Omental fat pad (tissue), 4 donors: ENCODE data around the gene ANXA2R. TPM values are rescaled to one million over a fixed set of nuclear protein-coding genes. Genes with fewer than 3 reads are reported as not detected.
"Not testable (repeated sequence)": the region's sequence is repeated elsewhere in the genome, so short reads cannot be mapped to it uniquely, and the experiment has no call there.

Source experiments
- ATAC-seq: fragments of 150-250 bp; one replicate; pipeline ENCODE4 v1.9.1; 2016; ENCODE audit warnings: mild to moderate bottlenecking, moderate library complexity; ENCODE audit not compliant: low FRiP score
- DNase-seq: peaks from one replicate; pipeline ENCODE4 v3.0.0-alpha.2; 2019; ENCODE audit warnings: low spot score
- total RNA-seq, 4 donors: library from RNA; depleted of rRNA; stranded (reverse); fragments of >200 nt; gene quantifications; one replicate each; pipeline ENCODE4 v1.1.0, GENCODE V29; 2016
- TF ChIP-seq, protein P1 (sequence below), 3 donors: fragments of 450-650 bp; IDR thresholded peaks; one replicate each; pipeline ENCODE4 v1.5.1; 2016 to 2017; ENCODE audit warnings: antibody characterized with exemption in 3 of 3, mild to moderate bottlenecking in 3 of 3, moderate library complexity in 2 of 3

The ANXA2R gene
- total RNA-seq, 4 donors from 2014 or later, result 1.5 to 5.5 (median 3.4) TPM

GRCh38 chr5:43074987-43075318 is 34.8 kb upstream of the ANXA2R start:
- DNase-seq, result no peak
- ATAC-seq, result no peak
- TF ChIP-seq, protein P1, sequence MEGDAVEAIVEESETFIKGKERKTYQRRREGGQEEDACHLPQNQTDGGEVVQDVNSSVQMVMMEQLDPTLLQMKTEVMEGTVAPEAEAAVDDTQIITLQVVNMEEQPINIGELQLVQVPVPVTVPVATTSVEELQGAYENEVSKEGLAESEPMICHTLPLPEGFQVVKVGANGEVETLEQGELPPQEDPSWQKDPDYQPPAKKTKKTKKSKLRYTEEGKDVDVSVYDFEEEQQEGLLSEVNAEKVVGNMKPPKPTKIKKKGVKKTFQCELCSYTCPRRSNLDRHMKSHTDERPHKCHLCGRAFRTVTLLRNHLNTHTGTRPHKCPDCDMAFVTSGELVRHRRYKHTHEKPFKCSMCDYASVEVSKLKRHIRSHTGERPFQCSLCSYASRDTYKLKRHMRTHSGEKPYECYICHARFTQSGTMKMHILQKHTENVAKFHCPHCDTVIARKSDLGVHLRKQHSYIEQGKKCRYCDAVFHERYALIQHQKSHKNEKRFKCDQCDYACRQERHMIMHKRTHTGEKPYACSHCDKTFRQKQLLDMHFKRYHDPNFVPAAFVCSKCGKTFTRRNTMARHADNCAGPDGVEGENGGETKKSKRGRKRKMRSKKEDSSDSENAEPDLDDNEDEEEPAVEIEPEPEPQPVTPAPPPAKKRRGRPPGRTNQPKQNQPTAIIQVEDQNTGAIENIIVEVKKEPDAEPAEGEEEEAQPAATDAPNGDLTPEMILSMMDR (IDR thresholded peaks at IDR 0.05), result no peak

- DNase-seq (no peak), ATAC-seq (no peak)
- TF ChIP-seq, protein P1 (IDR thresholded peaks at IDR 0.05), result no peak
Measured at GRCh38 chr5:43073597-43074546, 33.8 kb upstream of the ANXA2R start.

GRCh38 chr5:43069401-43069720 is 29.2 kb upstream of the ANXA2R start:
- ATAC-seq, DNase-seq: not testable (repeated sequence)

DNA sequence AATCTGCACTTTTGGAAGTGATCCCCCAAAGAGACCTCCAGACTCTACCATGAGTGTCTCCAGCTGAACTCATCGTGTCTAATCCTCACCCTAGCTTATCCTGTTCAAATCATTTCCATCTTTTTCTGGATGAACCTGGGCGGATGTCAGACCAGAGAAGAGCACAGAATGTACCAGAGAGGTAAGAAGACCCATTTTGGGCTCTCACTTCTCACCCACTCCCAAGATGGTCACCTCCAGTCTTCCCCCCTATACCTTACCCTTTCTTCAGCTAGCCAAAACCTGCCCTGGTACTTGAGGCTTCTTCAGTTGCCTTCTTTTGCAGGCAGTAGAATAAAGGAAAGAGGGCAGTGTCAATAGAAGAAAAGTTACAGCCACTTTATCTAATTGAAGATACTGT is 27.9 kb upstream of the ANXA2R start:
- TF ChIP-seq, protein P1 (IDR thresholded peaks at IDR 0.05), result no peak
- no peak for DNase-seq

GRCh38 chr5:43066799-43067741 is 27.0 kb upstream of the ANXA2R start:
- ATAC-seq (peak; percentile 80), DNase-seq (peak; percentile 66)
- TF ChIP-seq, protein P1 (IDR thresholded peaks at IDR 0.05), result no peak

More for the DNA sequence above, 27.9 kb upstream of the ANXA2R start:
- no peak for ATAC-seq

- DNase-seq (no peak), ATAC-seq (no peak)
- TF ChIP-seq, protein P1 (IDR thresholded peaks at IDR 0.05), result peak in 1 of 3 donors; percentile 2
Measured at GRCh38 chr5:43065948-43066798, 26.1 kb upstream of the ANXA2R start.
